CD8-positive, alpha-beta memory T cell (primary cell): ENCODE results near the gene SMARCA4. TPM values are rescaled to one million over a fixed set of nuclear protein-coding genes. Genes with fewer than 3 reads are reported as not detected.
"Not testable (repeated sequence)": the region's sequence is repeated elsewhere in the genome, so short reads cannot be mapped to it uniquely, and the experiment has no call there.

Experiments used
- CTCF ChIA-PET: fragments of 350-600 bp; sonication (Branson Sonifier 250); formaldehyde crosslinking; loops from one replicate; lab custom pipeline; 2021; ENCODE audit warnings: antibody characterized with exemption; lab: Charles Lee
- POLR2A ChIA-PET: fragments of 350-600 bp; sonication (Branson Sonifier 250); formaldehyde crosslinking; loops from one replicate; lab custom pipeline; 2021; ENCODE audit warnings: antibody characterized with exemption; lab: Charles Lee
- DNase-seq, 5 donors: peaks; one replicate each; pipeline versions ENCODE4 v3.0.0 to v3.0.0-alpha.2; 2020 to 2022; ENCODE audit warnings: mixed read lengths in 1 of 5
- H3K27ac ChIP-seq: one replicate; pipeline ENCODE4 v1.7.0; 2013; ENCODE audit warnings: low read depth, mild to moderate bottlenecking, low read length, moderate library complexity
- H3K27me3 ChIP-seq: 2 replicates; pipeline ENCODE4 v1.7.0; 2013; ENCODE audit warnings: low read length, mild to moderate bottlenecking; ENCODE audit not compliant: insufficient read depth, poor library complexity, severe bottlenecking
- H3K36me3 ChIP-seq: 2 replicates; pipeline ENCODE4 v1.7.0; 2013; ENCODE audit warnings: mild to moderate bottlenecking, low read length, moderate library complexity; ENCODE audit not compliant: insufficient read depth
- H3K4me1 ChIP-seq: 2 replicates; pipeline ENCODE4 v1.7.0; 2013; ENCODE audit warnings: mild to moderate bottlenecking, low read length, moderate library complexity; ENCODE audit not compliant: insufficient read depth
- H3K4me3 ChIP-seq: 2 replicates; pipeline ENCODE4 v1.7.0; 2013; ENCODE audit warnings: mild to moderate bottlenecking, low read length
- H3K9me3 ChIP-seq: 2 replicates; pipeline ENCODE4 v1.7.0; 2013; ENCODE audit warnings: mild to moderate bottlenecking, low read length
- H3K27ac Mint-ChIP-seq, 8 donors: one replicate each; pipeline ENCODE4 v1.8.0; 2020 to 2021; ENCODE audit warnings: mixed read lengths in 8 of 8, mild to moderate bottlenecking in 6 of 8, inconsistent platforms in 3 of 8, moderate library complexity in 3 of 8
- H3K27me3 Mint-ChIP-seq, 2 donors: one replicate each; pipeline ENCODE4 v1.8.0; 2020 to 2021; ENCODE audit warnings: mixed read lengths in 2 of 2, mild to moderate bottlenecking in 1 of 2, moderate library complexity in 1 of 2
- H3K36me3 Mint-ChIP-seq, 3 donors: one replicate each; pipeline ENCODE4 v1.8.0; 2020 to 2021; ENCODE audit warnings: mixed read lengths in 3 of 3, inconsistent platforms in 1 of 3, mild to moderate bottlenecking in 1 of 3
- H3K4me1 Mint-ChIP-seq, 3 donors: one replicate each; pipeline ENCODE4 v1.8.0; 2020 to 2021; ENCODE audit warnings: mixed read lengths in 3 of 3, inconsistent platforms in 1 of 3, mild to moderate bottlenecking in 1 of 3
- H3K4me3 Mint-ChIP-seq, 7 donors: one replicate each; pipeline ENCODE4 v1.8.0; 2020 to 2021; ENCODE audit warnings: mixed read lengths in 7 of 7, mild to moderate bottlenecking in 6 of 7, moderate library complexity in 4 of 7, inconsistent platforms in 2 of 7
- H3K9me3 Mint-ChIP-seq, 5 donors: one replicate each; pipeline ENCODE4 v1.8.0; 2020 to 2022; ENCODE audit warnings: mixed read lengths in 5 of 5, mild to moderate bottlenecking in 3 of 5, moderate library complexity in 2 of 5, inconsistent platforms in 1 of 5
- polyA plus RNA-seq: library from polyadenylated mRNA; unstranded; fragments of 300-500 nt; fragmentation: Illumina TruSeq; gene quantifications from one replicate; pipeline ENCODE4 v1.2.3, GENCODE V29; 2021
- total RNA-seq, 2 experiments: library from RNA; stranded (reverse); gene quantifications; one replicate each; pipeline ENCODE4 v1.2.3, GENCODE V29; 2021

SMARCA4 gene
- total and polyA plus RNA-seq, 3 experiments from 2014 or later = 38.7 to 123 (median 116) TPM

DNA sequence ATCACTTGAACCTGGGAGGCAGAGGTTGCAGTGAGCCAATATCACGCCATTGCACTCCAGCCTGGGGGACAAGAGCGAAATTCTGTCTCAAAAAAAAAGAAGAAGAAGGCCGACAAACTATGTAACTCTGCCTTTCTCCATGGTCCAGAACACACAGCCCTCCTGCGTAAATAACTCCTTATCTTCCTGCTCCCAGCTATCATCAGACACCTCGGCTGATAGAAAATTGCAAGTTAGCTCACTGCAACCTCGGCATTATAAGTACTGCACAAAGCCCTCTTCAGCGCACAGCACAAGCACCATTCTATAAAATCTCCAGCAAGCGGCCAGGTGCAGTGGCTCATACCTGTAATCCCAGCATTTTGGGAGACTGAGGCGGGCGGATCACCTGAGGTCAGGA is 142.8 kb downstream of the SMARCA4 start:
- CTCF ChIA-PET = not testable (repeated sequence)

DNA sequence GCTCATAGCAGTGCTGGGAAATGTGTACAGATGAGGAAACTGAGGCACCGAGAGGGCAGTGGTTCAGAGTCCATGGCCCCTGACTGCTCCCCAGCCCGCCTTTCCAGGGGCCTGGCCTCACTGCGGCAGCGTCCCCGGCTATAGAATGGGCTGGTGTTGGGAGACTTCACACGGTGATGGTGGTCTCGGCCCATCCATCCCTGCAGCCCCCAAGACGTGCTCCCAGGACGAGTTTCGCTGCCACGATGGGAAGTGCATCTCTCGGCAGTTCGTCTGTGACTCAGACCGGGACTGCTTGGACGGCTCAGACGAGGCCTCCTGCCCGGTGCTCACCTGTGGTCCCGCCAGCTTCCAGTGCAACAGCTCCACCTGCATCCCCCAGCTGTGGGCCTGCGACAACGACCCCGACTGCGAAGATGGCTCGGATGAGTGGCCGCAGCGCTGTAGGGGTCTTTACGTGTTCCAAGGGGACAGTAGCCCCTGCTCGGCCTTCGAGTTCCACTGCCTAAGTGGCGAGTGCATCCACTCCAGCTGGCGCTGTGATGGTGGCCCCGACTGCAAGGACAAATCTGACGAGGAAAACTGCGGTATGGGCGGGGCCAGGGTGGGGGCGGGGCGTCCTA is 144.3 kb downstream of the SMARCA4 start:
- H3K4me1 ChIP-seq = no peaks in the 10 kb centered on the region
- Mint-ChIP-seq H3K4me1 (peaks cover 1 to 2% (median 1%) of the 10 kb centered on the region in 3 donors), H3K27me3 (no peaks in the 10 kb centered on the region), H3K27ac (no peak overlapping the region), H3K9me3 (no peaks in the 10 kb centered on the region), H3K36me3 (peaks cover 1 to 52% (median 10%) of the 10 kb centered on the region in 3 donors), H3K4me3 (no peak overlapping the region)
- H3K27ac ChIP-seq = no peak overlapping the region
- H3K4me3 ChIP-seq = no peak overlapping the region
- ChIA-PET POLR2A (no interaction called here), CTCF (no interaction called here)
- no peaks in the 10 kb centered on the region for H3K9me3 ChIP-seq
- no peak for DNase-seq
- peaks cover 27% of the 10 kb centered on the region for H3K36me3 ChIP-seq
- H3K27me3 ChIP-seq = no peaks in the 10 kb centered on the region

More for the DNA sequence above, 142.8 kb downstream of the SMARCA4 start:
- H3K27ac ChIP-seq, H3K4me1 ChIP-seq, H3K4me3 Mint-ChIP-seq, H3K27me3 Mint-ChIP-seq, H3K9me3 ChIP-seq, POLR2A ChIA-PET, H3K4me3 ChIP-seq, DNase-seq, H3K27me3 ChIP-seq, H3K4me1 Mint-ChIP-seq, H3K9me3 Mint-ChIP-seq: not testable (repeated sequence)
- H3K36me3 Mint-ChIP-seq = peaks cover 10 to 54% (median 12%) of the 10 kb centered on the region in 3 donors
- peak overlapping the region in 2 of 8 donors; percentile 12 to 29 for H3K27ac Mint-ChIP-seq
- peaks cover 29% of the 10 kb centered on the region for H3K36me3 ChIP-seq

DNA sequence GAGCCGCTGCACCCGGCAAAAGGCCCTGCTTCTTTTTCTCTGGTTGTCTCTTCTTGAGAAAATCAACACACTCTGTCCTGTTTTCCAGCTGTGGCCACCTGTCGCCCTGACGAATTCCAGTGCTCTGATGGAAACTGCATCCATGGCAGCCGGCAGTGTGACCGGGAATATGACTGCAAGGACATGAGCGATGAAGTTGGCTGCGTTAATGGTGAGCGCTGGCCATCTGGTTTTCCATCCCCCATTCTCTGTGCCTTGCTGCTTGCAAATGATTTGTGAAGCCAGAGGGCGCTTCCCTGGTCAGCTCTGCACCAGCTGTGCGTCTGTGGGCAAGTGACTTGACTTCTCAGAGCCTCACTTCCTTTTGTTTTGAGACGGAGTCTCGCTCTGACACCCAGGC is 145.6 kb downstream of the SMARCA4 start:
- no peak overlapping the region for H3K4me3 Mint-ChIP-seq
- no peaks in the 10 kb centered on the region for H3K4me1 Mint-ChIP-seq

DNA sequence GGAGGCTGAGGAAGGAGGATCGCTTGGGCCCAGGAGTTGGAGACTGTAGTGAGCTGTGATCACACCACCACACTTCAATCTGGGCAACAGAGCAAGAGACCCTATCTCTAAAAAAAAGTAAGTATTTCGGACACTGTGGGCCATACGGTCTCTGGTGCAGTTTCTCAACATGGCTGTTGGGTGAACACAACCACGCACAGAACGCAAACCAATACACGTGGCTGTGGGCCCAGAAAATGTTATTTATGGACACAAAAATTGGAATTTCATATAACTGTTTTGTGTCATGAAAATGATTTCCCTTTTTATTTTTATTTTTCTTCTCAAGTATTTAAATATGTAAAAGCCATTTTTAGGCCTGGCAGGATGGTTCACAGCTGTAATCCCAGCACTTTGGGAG is 147.9 kb downstream of the SMARCA4 start:
- Histone ChIP-seq H3K27me3 (no peaks in the 10 kb centered on the region), H3K9me3 (no peaks in the 10 kb centered on the region), H3K27ac (no peak overlapping the region), H3K4me3 (no peak overlapping the region), H3K4me1 (no peaks in the 10 kb centered on the region), H3K36me3 (peaks cover 19% of the 10 kb centered on the region)
- H3K9me3 Mint-ChIP-seq = no peaks in the 10 kb centered on the region
- peaks cover 6 to 55% (median 9%) of the 10 kb centered on the region in 3 donors for H3K36me3 Mint-ChIP-seq
- no peak overlapping the region for H3K4me3 Mint-ChIP-seq
- POLR2A ChIA-PET = no interaction called here
- CTCF ChIA-PET = interaction anchor here (2.9 kb wide), 1 partner anchor 17 kb away, joined by 13 read pairs; no protein-coding TSS in a partner anchor
- no peaks in the 10 kb centered on the region for H3K4me1 Mint-ChIP-seq
- peak overlapping the region in 1 of 8 donors; percentile 57 for H3K27ac Mint-ChIP-seq
- no peaks in the 10 kb centered on the region for H3K27me3 Mint-ChIP-seq
- DNase-seq = no peak

More for the DNA sequence above, 145.6 kb downstream of the SMARCA4 start:
- ChIA-PET POLR2A (no interaction called here), CTCF (no interaction called here)
- Mint-ChIP-seq H3K27me3 (no peaks in the 10 kb centered on the region), H3K9me3 (no peaks in the 10 kb centered on the region), H3K36me3 (peaks cover 0 to 57% (median 7%) of the 10 kb centered on the region in 3 donors), H3K27ac (no peak overlapping the region)
- Histone ChIP-seq H3K27me3 (no peaks in the 10 kb centered on the region), H3K4me3 (no peak overlapping the region), H3K27ac (no peak overlapping the region), H3K9me3 (no peaks in the 10 kb centered on the region), H3K36me3 (peaks cover 25% of the 10 kb centered on the region), H3K4me1 (no peaks in the 10 kb centered on the region)
- no peak for DNase-seq

DNA sequence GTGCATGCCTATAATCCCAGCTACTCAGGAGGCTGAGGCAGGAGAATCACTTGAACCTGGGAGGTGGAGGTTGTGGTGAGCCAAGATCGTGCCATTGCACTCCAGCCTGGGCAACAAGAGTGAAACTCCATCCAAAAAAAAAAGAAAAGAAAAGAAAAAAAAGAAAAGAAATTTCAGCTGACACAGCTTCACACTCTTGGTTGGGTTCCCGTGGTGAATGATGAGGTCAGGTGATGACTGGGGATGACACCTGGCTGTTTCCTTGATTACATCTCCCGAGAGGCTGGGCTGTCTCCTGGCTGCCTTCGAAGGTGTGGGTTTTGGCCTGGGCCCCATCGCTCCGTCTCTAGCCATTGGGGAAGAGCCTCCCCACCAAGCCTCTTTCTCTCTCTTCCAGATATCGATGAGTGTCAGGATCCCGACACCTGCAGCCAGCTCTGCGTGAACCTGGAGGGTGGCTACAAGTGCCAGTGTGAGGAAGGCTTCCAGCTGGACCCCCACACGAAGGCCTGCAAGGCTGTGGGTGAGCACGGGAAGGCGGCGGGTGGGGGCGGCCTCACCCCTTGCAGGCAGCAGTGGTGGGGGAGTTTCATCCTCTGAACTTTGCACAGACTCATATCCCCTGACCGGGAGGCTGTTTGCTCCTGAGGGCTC is 150.4 kb downstream of the SMARCA4 start:
- no peaks in the 10 kb centered on the region for H3K9me3 Mint-ChIP-seq
- H3K4me1 ChIP-seq = no peaks in the 10 kb centered on the region
- ChIA-PET POLR2A (no interaction called here), CTCF (interaction anchor here (1.0 kb wide), 1 partner anchor 16 kb away, joined by 3 read pairs; no protein-coding TSS in a partner anchor)
- no peak overlapping the region for H3K4me3 ChIP-seq
- peak overlapping the region in 1 of 8 donors; percentile 22 for H3K27ac Mint-ChIP-seq
- peaks cover 13% of the 10 kb centered on the region for H3K36me3 ChIP-seq
- no peak for DNase-seq
- H3K4me1 Mint-ChIP-seq = no peaks in the 10 kb centered on the region
- H3K4me3 Mint-ChIP-seq = no peak overlapping the region
- H3K27me3 Mint-ChIP-seq = no peaks in the 10 kb centered on the region
- no peaks in the 10 kb centered on the region for H3K9me3 ChIP-seq
- H3K36me3 Mint-ChIP-seq = peaks cover 5 to 65% (median 6%) of the 10 kb centered on the region in 3 donors
- H3K27me3 ChIP-seq = no peaks in the 10 kb centered on the region
- H3K27ac ChIP-seq = no peak overlapping the region

DNA sequence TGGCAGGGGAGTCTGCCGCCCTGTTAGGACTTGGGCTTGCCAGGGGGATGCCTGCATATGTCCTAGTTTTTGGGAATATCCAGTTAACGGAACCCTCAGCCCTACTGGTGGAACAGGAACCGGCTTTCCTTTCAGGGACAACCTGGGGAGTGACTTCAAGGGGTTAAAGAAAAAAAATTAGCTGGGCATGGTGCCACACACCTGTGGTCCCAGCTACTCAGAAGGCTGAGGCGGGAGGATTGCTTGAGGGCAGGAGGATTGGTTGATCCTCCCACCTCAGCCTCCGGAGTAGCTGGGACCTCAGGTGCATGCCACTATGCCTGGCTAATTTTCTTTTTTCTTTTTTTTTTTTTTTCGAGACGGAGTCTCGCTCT is 150.9 kb downstream of the SMARCA4 start:
- no peaks in the 10 kb centered on the region for H3K9me3 ChIP-seq
- no peaks in the 10 kb centered on the region for H3K27me3 ChIP-seq
- no peaks in the 10 kb centered on the region for H3K9me3 Mint-ChIP-seq
- peaks cover 6 to 66% (median 9%) of the 10 kb centered on the region in 3 donors for H3K36me3 Mint-ChIP-seq
- ChIA-PET POLR2A (no interaction called here), CTCF (interaction anchor here (1.0 kb wide), 2 partner anchors 14 to 17 kb away, joined by 3 to 5 read pairs; no protein-coding TSS in a partner anchor)
- H3K27me3 Mint-ChIP-seq = no peaks in the 10 kb centered on the region
- H3K27ac ChIP-seq = no peak overlapping the region
- peaks cover 13% of the 10 kb centered on the region for H3K36me3 ChIP-seq
- no peak overlapping the region for H3K4me3 ChIP-seq
- no peaks in the 10 kb centered on the region for H3K4me1 ChIP-seq
- no peak for DNase-seq
- no peaks in the 10 kb centered on the region for H3K4me1 Mint-ChIP-seq
- H3K27ac Mint-ChIP-seq = no peak overlapping the region
- H3K4me3 Mint-ChIP-seq = no peak overlapping the region

Other genes starting within 250 kb of the SMARCA4 start
- 100 to 1,000 TPM; 154 to 165 TPM for gene DNM2, start 243.0 kb upstream of the SMARCA4 start, total RNA-seq
- 105 TPM for gene DNM2, start 243.0 kb upstream of the SMARCA4 start, polyA plus RNA-seq
- gene TMED1, start 124.8 kb upstream of the SMARCA4 start, total RNA-seq = 10 to 100 TPM; 15.7 to 16.6 TPM
- gene TMED1, start 124.8 kb upstream of the SMARCA4 start, polyA plus RNA-seq = 29.9 TPM
- under 1 TPM; 0.44 to 0.48 TPM for gene C19orf38, start 112.6 kb upstream of the SMARCA4 start, total RNA-seq
- not detected for gene C19orf38, start 112.6 kb upstream of the SMARCA4 start, polyA plus RNA-seq
- 10 to 100 TPM; 69.2 to 71.3 TPM for gene CARM1, start 89.5 kb upstream of the SMARCA4 start, total RNA-seq
- 0.51 TPM for gene CARM1, start 89.5 kb upstream of the SMARCA4 start, polyA plus RNA-seq
- gene YIPF2, start 32.4 kb upstream of the SMARCA4 start, total RNA-seq = 10 to 100 TPM; 25.5 to 33.7 TPM
- gene YIPF2, start 32.4 kb upstream of the SMARCA4 start, polyA plus RNA-seq = 15.9 TPM
- gene TIMM29, start 32.2 kb upstream of the SMARCA4 start, total RNA-seq = 10 to 100 TPM; 22.3 to 27.0 TPM
- 36.6 TPM for gene TIMM29, start 32.2 kb upstream of the SMARCA4 start, polyA plus RNA-seq
- gene LDLR, start 128.4 kb downstream of the SMARCA4 start, total RNA-seq = 10 to 100 TPM; 27.7 to 35.1 TPM
- 8.2 TPM for gene LDLR, start 128.4 kb downstream of the SMARCA4 start, polyA plus RNA-seq
- gene SPC24, start 194.8 kb downstream of the SMARCA4 start, total RNA-seq = 10 to 100 TPM; 35.3 to 37.2 TPM
- gene SPC24, start 194.8 kb downstream of the SMARCA4 start, polyA plus RNA-seq = not detected
- gene KANK2, start 236.5 kb downstream of the SMARCA4 start, total RNA-seq = 1 to 10 TPM; 2.0 to 2.3 TPM
- 0.16 TPM for gene KANK2, start 236.5 kb downstream of the SMARCA4 start, polyA plus RNA-seq